Fibroblast of lung (primary cell): Measurements from ENCODE around the gene ARID3A. TPM values are rescaled to one million over a fixed set of nuclear protein-coding genes. Genes with fewer than 3 reads are reported as not detected.

Experiments
- DNase-seq, 2 donors: peaks; one replicate each; pipeline versions ENCODE4 v3.0.0 to v3.0.0-alpha.2; 2010; ENCODE audit warnings: low read depth in 2 of 2
- H2AFZ ChIP-seq: 2 replicates; pipeline ENCODE4 v1.5.1; 2012; ENCODE audit warnings: low read length, control low read depth, inconsistent platforms
- H3K27ac ChIP-seq: 2 replicates; pipeline ENCODE4 v1.5.1; 2011; ENCODE audit warnings: low read length, control low read depth; ENCODE audit not compliant: insufficient read depth
- H3K27me3 ChIP-seq: 2 replicates; pipeline ENCODE4 v1.5.1; 2011; ENCODE audit warnings: mild to moderate bottlenecking, low read length; ENCODE audit not compliant: control insufficient read depth, insufficient read depth
- H3K36me3 ChIP-seq: 2 replicates; pipeline ENCODE4 v1.5.1; 2011; ENCODE audit warnings: low read length; ENCODE audit not compliant: control insufficient read depth, insufficient read depth
- H3K4me1 ChIP-seq: 2 replicates; pipeline ENCODE4 v1.5.1; 2011; ENCODE audit warnings: low read length; ENCODE audit not compliant: control insufficient read depth, insufficient read depth; ENCODE audit errors: extremely low read depth
- H3K4me2 ChIP-seq: 2 replicates; pipeline ENCODE4 v1.5.1; 2011; ENCODE audit warnings: low read length, control low read depth; ENCODE audit not compliant: insufficient read depth; ENCODE audit errors: extremely low read depth
- H3K4me3 ChIP-seq, 4 experiments: fragments of 200-600 bp in 1 of 4; sonication (generic) in 1 of 4; replicated peaks in 1 of 4; 2 replicates each; pipeline ENCODE4 v1.5.1; 2011 to 2016; ENCODE audit warnings: low read length in 4 of 4, low read depth in 3 of 4, mild to moderate bottlenecking in 3 of 4, control low read depth in 2 of 4, inconsistent platforms in 1 of 4, mixed read lengths in 1 of 4; ENCODE audit not compliant: insufficient read depth in 1 of 4; ENCODE audit errors: control extremely low read depth in 1 of 4
- H3K79me2 ChIP-seq: 2 replicates; pipeline ENCODE4 v1.5.1; 2012; ENCODE audit warnings: mild to moderate bottlenecking, low read length, inconsistent platforms; ENCODE audit not compliant: control insufficient read depth, insufficient read depth
- H3K9ac ChIP-seq: 2 replicates; pipeline ENCODE4 v1.5.1; 2011; ENCODE audit warnings: mild to moderate bottlenecking, low read length, control low read depth; ENCODE audit not compliant: insufficient read depth
- H3K9me3 ChIP-seq: 2 replicates; pipeline ENCODE4 v1.5.1; 2012; ENCODE audit warnings: low read depth, low read length; ENCODE audit not compliant: control insufficient read depth, insufficient read depth
- H4K20me1 ChIP-seq: 2 replicates; pipeline ENCODE4 v1.5.1; 2011; ENCODE audit warnings: low read length; ENCODE audit not compliant: control insufficient read depth, insufficient read depth; ENCODE audit errors: extremely low read depth
- CTCF ChIP-seq, 2 donors: IDR thresholded peaks in 1 of 2; conservative IDR thresholded peaks in 1 of 2; 1 replicate in 1 of 2; 2 replicates in 1 of 2; pipeline ENCODE4 v1.5.1; 2011 to 2012; ENCODE audit warnings: low read length in 2 of 2, control low read depth in 1 of 2, inconsistent platforms in 1 of 2, low read depth in 1 of 2, mild to moderate bottlenecking in 1 of 2
- EZH2 ChIP-seq: IDR thresholded peaks from 2 replicates; pipeline ENCODE4 v1.5.1; 2012; ENCODE audit warnings: low read length, control low read depth, mild to moderate bottlenecking; ENCODE audit errors: missing control alignments
- polyA plus RNA-seq, 2 donors: library from polyadenylated mRNA; depleted of rRNA in 1 of 2; stranded (reverse) in 1 of 2; unstranded in 1 of 2; fragments of >200 nt; gene quantifications; 2 replicates each; pipeline ENCODE4 v1.2.1, GENCODE V29; 2011 to 2012; ENCODE audit warnings: missing spikeins in 1 of 2
- total RNA-seq: library from RNA; depleted of rRNA; stranded (reverse); fragments of >200 nt; gene quantifications from 2 replicates; pipeline ENCODE4 v1.2.1, GENCODE V29; 2014

Gene ARID3A
- total and polyA plus RNA-seq, 2 donors (not counting 1 experiment from before 2014, with no cell fraction given), result 6.4 to 14.9 TPM

- Histone ChIP-seq H3K27ac (no peak overlapping the region), H3K9ac (no peak overlapping the region), H3K4me3 (no peak overlapping the region), H2AFZ (no peak overlapping the region), H3K79me2 (peaks cover 44% of the 10 kb centered on the region), H3K9me3 (no peaks in the 10 kb centered on the region), H3K4me1 (peaks cover 20% of the 10 kb centered on the region), H3K4me2 (no peak overlapping the region), H3K27me3 (no peaks in the 10 kb centered on the region), H3K36me3 (peaks cover 24% of the 10 kb centered on the region), H4K20me1 (no peaks in the 10 kb centered on the region)
- no peak for DNase-seq
- no peak for TF ChIP-seq CTCF (conservative IDR thresholded peaks at IDR 0.05 in 1 of 2, IDR thresholded peaks at IDR 0.05 in 1 of 2; ENCODE audit: low read depth in 1 of 2, low read length in 2 of 2)
- TF ChIP-seq EZH2, result no peak
Measured at GRCh38 chr19:1011831-1012333, 86.0 kb downstream of the ARID3A start.

GRCh38 chr19:1012334-1012733, 86.5 kb downstream of the ARID3A start:
- Histone ChIP-seq H4K20me1 (peaks cover 1% of the 10 kb centered on the region), H3K4me3 (no peak overlapping the region), H3K9ac (no peak overlapping the region), H2AFZ (no peak overlapping the region), H3K9me3 (no peaks in the 10 kb centered on the region), H3K36me3 (peaks cover 22% of the 10 kb centered on the region), H3K4me1 (peaks cover 25% of the 10 kb centered on the region), H3K27ac (no peak overlapping the region), H3K4me2 (no peak overlapping the region), H3K79me2 (peaks cover 49% of the 10 kb centered on the region), H3K27me3 (no peaks in the 10 kb centered on the region)
- DNase-seq, result no peak
- TF ChIP-seq EZH2 (no peak), CTCF (conservative IDR thresholded peaks at IDR 0.05 in 1 of 2, IDR thresholded peaks at IDR 0.05 in 1 of 2; ENCODE audit: low read depth in 1 of 2, low read length in 2 of 2) (no peak)

GRCh38 chr19:1013218-1013617, 87.4 kb downstream of the ARID3A start:
- no peak for TF ChIP-seq EZH2
- H3K4me3 ChIP-seq, result no peak overlapping the region
- no peak for DNase-seq
- H3K79me2 ChIP-seq, result peaks cover 58% of the 10 kb centered on the region
- no peaks in the 10 kb centered on the region for H3K9me3 ChIP-seq
- H4K20me1 ChIP-seq, result peaks cover 1% of the 10 kb centered on the region
- no peak overlapping the region for H3K4me2 ChIP-seq
- peaks cover 26% of the 10 kb centered on the region for H3K36me3 ChIP-seq
- peaks cover 34% of the 10 kb centered on the region for H3K4me1 ChIP-seq
- H2AFZ ChIP-seq, result no peak overlapping the region
- no peaks in the 10 kb centered on the region for H3K27me3 ChIP-seq
- no peak overlapping the region for H3K27ac ChIP-seq
- H3K9ac ChIP-seq, result no peak overlapping the region
